Embryonic facial prominence (tissue), 1 donor: ENCODE results near the gene DDB1.
A peak's percentile ranks its signal among the peaks of the same experiment; 100 is the strongest.

ENCODE experiments used
- DNase-seq: peaks from one replicate; pipeline ENCODE4 v3.0.0-alpha.2; 2016; ENCODE audit errors: extremely low spot score

The DDB1 gene

DNA sequence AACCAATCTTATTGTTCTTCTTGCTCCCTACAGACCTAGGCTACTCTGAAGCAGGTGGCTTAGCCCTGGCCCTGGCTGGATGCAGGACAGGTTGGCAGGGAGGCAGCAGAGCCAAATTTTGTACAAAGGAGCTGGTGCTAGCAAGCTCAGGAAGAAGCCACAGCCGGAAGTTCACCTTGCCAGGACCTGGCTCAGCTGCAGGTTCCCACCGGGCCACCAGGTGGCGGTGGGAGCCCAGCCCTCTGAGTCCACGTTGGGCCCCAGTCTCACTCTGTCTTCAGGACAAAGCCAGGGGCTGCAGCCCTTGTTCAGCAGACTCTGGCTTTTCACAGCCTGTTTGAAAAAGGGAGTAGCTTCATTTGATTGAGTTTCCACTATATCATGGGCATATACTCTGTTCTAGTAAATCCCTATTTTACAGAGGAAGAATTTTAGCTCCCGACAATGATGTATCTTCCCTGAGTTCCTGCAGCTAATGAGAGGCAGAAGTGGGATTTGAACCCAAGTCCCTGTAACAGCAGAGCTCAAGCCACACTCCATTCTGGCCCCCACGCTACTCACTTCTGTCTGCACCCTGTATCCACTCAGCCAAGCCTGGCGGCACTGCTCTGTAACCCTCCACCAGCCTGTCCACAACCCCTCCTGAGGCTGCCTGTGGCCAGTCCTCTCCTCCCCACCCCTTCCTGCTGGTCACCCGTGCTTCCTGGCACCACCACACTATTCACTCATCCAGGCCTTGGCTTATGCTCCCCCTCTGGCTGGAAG, 3.4 kb upstream of the DDB1 start:
- DNase-seq: peak; percentile 36

DNA sequence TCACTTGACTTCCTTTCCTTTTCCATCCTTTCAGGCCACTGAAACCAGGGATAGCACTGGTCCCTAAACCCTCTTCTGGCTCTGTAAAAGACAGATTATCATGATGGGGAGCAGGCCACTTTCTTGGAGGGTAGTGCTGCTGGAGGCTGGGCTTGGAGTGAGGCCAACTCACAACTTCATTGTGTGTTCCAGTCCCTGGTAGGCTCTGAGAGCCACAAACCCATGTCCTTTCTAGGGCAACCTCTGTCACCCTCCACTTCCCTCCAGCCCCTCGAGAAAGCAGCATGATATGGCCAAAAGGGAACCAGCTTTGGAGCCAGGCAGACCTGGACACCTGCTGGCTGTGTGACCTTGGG, 2.4 kb upstream of the DDB1 start:
- DNase-seq: no peak

DNA sequence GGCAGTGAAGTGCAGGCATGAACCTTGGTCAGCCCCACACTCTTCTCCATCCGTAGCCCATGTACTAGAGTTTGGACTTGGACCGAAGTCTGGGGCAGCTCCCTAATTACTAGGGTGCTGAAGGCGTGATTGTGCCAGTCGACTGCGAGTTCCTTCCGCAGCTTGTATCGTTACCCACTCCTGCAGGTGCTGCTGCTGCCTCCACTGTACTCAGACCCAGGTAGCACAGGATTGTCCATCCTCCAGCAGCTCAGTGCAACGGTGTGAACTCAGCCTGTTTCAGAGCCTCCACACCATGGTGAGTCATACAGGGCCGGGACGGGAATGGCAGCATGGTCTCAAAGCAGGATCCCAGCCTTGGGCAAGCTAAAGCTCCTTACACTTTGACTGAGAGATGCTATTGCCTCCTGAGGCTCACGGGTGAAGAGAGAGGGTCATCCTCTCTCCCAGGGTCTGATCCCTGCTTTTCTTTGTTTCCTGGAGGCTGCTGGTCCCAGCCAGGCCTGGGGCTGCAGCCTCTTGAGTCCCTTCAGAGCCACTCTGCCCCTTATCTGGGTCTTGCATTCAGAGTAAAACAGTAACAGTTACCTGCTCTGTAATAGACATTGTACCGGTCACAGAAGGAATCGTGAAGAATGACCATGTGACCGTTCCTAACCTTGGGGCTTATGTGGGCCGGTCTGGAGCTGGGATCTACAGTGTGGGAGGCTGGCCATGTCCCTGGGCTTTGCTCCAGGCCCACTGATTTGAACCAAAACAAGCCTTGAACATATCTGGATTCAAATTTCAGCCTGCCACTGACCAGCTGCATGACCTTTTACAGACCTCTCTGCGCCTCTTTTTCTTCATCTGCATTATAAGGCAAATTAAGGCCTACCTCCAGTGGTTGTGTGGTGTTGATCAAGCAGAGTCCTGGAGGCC, 1.8 kb upstream of the DDB1 start:
- no peak for DNase-seq

DNA sequence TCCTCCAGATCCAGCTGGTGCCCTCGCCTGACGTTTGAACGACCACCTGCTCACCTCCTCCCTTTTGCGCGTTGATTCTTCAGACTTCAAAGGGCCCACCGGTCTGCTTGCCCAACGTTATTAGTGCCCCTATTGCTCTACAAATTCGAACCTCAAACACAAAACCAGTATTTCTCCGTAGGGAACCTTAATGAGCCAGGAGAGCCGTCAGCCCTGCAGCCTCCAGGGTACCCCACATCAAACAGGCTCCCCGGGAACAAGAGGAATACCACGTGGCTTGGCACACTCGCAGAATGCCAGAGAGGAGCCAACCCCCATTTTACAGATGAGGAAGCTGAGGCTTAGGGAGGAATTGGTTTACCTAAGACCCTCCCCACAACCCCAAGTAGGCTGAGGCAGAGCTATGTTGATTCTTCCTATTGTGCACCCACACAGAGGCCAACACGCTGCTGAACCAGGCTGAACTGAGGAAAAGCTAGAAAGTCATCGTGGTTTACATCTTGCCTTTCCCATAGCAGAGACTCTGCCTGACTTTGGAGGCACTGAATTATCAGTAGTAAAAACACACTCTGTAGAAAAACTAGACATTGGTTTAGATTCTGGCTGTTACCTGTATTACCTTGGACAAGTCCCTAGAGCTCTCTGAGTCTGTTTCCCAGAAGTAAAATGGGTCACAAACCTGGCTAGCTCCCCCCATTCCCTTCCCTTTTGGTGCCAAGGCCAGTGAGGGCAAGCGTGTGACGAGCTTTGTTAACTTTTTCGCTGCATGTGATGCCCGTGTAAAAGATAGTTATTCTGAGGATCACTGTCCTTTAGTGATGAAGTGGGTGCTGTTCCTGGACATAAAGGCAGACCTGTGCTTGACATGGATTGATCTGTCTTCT, 887 bp upstream of the DDB1 start:
- no peak for DNase-seq

DNA sequence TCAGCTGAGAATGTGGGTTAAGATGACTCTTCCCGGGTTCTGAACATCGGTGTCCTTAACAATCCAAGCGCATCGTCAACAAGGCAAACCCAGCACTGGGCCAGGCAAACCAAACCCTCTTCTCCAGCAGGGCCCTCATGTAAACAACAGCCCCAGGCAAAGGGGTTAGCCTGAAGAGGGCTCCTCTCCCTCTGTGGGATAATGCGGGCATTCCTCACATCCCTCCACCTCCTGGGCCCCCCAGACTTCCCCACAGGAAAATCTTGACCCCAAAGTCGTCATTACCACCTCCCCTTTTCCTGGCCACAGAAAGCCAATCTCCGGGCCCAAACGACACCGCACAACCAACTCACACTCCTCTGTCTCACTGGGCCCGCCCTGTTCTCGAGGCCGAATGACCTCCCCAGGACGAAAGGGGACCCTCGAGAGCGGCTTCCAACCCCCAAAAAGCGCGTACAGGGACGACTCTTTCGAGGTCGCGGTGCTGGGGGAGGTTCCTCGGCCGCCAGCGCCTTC, 566 bp downstream of the DDB1 start:
- DNase-seq: no peak

DNA sequence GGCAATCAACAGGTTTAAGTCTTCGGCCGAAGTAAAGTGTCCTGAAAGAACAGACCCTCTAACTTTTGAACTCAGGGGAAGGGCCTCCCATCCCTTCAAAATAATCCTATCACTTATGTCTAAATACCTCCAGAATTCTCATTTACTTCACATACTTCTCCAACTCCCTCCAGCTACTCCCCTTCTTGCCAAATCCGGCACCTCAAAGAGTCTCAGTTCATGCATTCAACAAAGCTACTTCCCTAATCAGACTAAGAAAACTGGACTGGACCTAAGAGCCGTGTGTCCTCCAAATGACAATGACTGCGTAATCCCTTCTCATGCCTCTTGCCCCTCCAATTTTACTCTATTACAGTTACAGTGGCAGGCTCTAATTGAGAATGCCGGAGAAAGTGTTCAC, 1.3 kb downstream of the DDB1 start:
- DNase-seq: no peak

DNA sequence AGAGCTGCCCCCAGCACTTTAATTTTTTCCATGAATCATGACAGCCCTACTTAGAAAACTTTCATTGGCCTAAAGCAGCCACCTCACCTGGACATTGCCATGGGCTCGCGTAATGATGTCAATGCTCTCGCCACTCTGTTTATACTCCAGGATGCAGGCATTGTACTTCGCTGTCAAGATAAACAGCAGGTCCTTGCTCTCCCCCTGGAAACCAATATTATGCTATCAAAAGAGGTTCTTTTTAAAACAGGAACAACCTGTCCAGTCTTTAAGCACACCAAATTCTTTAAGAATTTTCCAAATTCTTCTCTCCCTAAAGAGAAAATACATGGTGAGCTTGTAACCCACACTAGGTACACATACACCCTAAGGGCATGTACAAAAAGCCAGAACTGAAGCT, 3.0 kb downstream of the DDB1 start:
- DNase-seq: no peak

DNA sequence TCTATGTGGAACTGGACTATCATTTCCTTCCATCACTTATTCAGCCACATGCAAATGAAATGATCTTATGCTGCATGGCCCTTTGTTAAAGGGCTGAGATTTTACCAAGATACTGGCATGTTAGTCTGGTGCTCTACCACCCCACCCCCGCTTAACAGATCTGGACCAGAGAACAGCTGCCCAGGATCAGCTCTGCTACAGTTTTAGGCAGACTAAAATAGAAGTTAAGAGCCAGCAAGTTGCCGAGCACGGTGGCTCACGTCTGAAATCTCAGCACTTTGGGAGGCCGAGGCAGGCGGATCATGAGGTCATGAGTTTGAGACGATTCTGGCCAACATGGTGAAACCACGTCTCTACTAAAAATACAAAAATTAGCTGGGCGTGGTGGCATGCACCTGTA, 4.6 kb downstream of the DDB1 start:
- no peak for DNase-seq

DNA sequence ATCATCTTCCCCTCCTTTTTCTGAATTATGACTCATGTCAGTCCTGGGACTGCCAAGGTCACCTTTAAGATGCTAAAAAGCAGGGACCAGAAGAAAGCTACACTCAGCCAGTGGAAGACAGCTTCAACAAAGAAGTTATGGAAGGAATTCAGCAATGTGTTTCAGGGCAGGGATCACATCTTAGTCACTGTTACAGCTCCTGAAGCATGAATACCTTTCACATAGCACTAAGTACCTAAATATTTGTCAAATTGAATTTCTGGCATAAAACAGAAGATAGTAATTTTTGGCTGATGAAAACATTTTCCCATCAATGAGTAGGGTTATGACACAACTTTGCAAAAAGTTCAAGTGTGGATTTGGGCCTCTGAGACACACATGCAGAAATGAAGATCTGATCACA, 5.2 kb downstream of the DDB1 start:
- DNase-seq: no peak

DNA sequence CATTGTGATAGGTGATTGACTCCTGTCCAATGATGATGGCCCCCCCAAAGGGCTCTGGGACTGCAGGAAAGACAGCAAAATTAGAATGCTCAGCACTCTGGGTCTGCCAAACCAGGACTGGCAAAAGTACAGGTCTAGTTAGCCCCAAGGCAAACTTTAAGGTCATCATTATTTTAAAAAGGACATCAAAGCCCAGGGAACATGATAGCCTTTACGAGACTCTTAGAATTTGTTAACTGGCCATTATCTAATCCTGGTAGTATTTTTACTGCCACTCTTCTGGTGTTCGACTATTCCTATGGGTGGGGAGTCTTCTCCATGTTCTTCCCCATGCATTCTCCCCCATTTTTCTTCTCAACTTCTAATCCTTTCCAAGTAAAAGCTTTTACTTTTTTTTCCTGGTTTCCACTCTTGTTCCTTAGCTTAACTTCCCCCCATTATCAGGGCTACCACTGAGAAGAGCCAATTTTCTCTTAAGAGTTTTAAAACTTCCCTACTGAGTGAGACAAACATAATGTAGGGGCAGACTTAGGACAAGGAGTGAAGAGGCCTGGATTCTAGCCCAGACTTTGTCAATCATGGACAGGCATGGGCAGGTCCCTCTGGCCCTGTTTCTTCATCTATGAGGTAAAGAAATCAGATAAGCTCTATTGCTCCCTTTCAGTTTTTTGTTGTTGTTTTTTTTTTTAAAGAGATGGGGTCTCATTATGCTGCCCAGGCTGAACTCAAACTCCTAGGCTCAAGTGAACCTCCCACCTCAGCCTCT, 7.1 kb downstream of the DDB1 start:
- DNase-seq: no peak

DNA sequence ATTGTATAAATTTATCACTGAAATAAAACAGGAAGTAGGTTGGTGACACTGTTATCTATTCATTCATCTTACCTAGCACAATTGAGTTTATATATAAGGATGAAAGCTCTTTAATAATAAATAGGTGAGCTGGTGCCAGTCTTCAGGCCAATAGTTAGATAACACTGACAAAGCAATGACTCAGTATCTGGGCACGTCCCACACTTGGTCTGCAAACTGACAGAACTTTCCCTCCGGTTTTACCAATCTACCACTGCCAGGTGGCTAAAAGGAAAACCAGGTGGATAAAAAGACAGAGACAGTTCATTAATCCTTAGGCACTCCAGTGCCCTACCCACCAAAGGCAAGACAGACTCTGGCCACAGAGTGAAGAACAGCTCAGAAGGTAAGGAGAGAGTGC, 17.6 kb downstream of the DDB1 start:
- DNase-seq: no peak

DNA sequence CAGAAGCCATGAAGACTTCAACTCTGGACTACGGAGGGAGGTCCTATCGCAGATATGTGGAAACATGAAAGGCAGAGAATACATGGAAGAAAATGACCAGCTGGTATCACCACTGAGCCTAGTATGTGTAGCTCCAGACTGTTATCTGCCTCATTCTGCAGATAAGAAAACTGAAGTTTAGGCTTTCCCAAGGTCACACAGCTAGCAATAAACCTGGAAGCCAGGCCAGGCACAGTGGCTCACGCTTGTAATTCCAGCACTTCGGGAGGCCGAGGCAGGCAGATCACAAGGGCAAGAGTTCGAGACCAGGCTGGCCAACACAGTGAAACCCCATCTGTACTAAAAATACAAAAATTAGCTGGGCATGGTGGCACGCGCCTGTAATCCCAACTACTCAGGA, 22.2 kb downstream of the DDB1 start:
- no peak for DNase-seq

DNA sequence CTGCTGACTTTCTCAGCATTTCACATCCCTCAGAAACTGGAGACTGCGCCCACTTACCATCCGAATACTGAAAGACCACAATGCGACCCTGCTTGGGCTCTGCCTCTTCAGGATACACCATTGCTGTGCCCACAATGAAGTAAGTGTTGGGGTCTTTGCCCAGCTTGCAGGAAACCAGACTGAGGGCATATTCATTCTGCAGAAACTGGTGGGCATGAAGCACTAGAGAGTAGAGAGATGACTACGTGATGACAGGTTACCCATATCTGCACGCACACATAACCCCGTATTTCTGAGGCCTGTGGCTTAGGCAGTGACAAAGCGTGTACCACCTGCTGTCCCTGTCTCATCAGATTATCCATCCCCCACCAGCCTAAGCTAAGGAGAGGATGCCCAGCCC, 23.2 kb downstream of the DDB1 start:
- DNase-seq: no peak

DNA sequence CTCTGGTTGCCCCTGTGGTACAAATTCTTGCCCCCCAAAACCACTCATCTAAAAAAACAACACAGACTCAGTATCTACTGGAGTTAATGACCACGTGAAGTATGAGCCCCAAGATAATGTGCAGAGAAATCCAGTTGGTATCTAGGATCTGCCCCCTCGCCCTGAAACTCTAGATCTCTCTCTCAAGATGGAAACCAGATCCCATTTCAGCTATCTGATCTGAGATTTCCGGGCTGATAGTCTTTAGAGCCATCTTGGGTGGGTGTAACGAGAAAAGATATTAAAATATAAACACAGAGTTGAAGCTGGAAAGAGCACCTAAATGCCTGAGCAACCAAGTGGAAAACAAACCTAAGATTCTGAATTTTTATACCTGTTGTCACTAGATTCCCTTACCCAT, 23.8 kb downstream of the DDB1 start:
- no peak for DNase-seq

DNA sequence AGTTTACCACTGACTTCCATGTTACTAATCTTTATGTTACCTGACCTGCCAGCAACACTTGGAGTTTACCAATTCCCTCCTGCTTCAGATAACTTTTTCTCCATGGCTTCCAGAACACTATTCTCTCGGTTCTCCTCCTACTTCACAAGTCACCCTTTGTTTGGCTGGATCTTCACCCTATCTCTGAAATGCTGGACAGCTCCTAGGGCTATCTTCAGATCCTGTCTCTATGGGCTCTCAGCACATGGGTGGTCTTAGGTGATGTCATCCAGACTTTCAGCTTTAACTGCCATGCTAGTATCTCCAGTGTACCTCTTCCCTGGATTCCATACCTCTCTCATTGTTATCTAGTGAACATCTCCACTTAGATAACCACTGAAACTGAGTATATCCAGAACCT, 25.6 kb downstream of the DDB1 start:
- no peak for DNase-seq

DNA sequence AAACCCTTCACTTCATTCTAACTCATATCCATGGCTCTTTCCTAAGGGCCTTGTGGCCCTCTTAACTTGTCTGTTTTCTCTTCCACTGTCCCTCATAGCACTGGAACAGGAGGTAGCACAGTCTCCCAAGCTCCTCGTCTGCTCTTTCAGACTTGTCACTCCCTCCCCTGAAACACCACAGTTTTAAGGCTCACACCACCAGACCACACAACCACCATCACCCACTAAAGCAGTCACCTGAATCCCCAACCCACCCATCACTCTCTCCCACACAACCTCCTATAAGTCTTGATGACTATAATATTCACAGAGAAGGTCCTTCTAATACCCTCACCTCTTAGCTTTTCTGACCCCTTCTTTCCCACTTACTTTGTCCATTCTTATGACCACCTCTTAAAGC, 26.7 kb downstream of the DDB1 start:
- DNase-seq: no peak

DNA sequence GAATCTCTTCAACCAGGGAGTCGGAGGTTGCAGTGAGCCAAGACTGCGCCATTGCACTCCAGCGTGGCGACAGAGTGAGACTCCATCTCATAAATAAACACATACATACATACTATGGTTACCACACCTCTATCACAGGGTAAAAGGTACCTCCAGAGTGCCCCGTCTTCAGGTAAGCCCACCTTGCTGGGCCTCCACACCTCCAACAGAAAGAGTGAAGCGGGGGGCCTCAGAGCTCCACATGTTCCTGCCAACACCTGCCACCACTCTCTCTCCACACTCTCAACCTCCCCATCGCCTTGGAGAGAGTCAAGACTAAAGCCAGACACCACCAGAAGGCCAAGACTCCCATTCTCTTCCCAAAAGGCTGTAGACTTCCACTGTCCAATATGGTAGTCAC, 27.5 kb downstream of the DDB1 start:
- no peak for DNase-seq

DNA sequence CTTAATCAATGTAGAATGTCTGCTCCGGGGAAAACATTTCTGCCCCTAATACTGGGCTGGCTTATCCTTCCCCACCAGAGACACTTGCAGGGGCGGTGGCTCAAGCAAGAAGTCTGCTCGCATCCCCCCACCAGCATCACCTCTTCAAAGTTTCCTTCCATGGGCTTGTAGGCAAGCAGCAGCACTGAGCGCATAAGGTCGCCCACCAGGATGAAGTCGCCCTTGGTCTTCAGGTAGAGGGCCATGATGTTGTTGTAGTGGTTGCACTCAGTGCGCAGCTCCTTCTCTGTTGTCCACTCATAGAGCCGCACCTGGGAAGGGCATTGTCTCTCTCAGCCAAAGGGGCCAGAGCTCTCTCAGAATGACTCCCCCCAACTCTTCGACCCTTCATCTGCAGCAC, 29.2 kb downstream of the DDB1 start:
- no peak for DNase-seq

DNA sequence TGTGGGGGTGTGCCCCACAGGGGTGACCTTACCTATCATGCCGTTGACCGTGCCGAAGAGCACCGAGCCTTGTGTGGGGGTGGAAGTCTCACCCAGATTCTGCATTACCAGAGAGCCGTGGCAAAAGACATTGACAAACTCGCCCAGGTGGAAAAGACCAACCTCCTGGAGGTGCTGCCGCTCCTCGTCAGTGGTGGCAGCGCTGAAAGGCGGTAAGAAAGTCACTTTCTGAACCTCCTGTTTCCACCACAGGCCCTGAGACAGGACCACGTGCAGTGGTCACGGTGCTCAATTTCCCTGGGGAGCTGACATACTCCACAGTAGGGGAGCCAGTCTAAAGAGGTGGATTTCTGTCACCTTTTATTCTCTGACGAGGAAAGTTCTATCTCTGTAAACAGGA, 30.4 kb downstream of the DDB1 start:
- no peak for DNase-seq

DNA sequence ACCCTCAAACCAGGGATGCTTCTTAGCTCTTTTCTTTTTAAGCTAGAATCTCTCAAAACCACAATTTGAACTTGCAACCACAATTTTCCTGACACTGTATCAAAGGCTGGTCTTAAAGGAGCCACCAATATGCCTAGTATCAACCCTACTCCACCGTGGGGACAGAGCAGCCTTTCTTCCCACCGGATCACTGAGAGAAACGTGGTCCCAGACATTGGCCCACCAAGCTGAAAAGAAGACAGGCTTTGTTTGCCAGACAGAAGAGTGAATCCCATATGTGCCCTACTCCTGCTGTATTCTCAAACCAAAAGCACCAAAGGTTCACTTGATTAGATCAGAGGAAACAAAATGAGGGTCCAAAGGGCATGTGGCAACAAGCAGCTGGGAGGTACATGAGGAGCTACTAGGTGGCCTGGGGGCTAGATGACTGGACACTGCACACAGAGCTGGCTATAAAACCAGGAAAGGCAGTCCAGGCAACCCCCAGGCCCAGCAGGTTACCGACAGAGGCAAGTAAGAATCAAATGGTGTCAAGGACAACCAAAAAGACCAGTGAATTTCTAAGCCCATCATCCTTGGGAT, 34.2 kb downstream of the DDB1 start:
- no peak for DNase-seq

DNA sequence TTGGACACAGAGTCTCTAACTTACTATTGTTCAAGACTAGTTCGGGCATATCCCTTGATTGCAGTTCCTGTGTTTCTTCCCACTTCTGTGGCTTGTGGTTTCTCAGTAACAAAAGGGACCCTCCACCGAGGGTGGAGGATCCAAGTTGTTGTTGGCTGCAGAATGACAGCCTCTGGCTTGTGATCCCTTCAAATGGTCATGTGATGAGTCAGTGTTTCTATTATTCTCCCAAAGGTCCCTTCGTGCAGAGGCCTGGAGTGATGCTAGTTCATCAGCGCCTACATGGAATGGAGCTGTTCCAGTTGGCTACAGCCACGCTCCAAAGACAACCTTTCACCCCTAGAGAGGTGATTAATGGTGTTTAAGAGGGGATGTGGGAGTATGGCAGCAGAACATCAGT, 35.2 kb downstream of the DDB1 start:
- DNase-seq: no peak
